Astrocyte of the cerebellum (primary cell): ENCODE data around the gene PROZ.

Experiments
- DNase-seq: peaks from one replicate; pipeline ENCODE4 v3.0.0-alpha.2; 2011; ENCODE audit warnings: low read depth
- H3K4me3 ChIP-seq: 2 replicates; pipeline ENCODE4 v1.5.1; 2011; ENCODE audit warnings: mild to moderate bottlenecking, low read depth, low read length, moderate library complexity
- in situ Hi-C: cut with HindIII; loops from 2 replicates; pipeline ENCODE4 v1.10.0; 2017; ENCODE audit warnings: low sequenced_read_pairs
- TF ChIP-seq, protein P1 (sequence below): IDR thresholded peaks from 2 replicates; pipeline ENCODE4 v1.5.1; 2012; ENCODE audit warnings: low read length, low read depth, moderate library complexity, mild to moderate bottlenecking; ENCODE audit errors: missing control alignments

PROZ gene

GRCh38 chr13:113142876-113143275 lies 15.6 kb upstream of the PROZ start:
- no peak overlapping the region for H3K4me3 ChIP-seq
- no peak for DNase-seq
- TF ChIP-seq, protein P1, sequence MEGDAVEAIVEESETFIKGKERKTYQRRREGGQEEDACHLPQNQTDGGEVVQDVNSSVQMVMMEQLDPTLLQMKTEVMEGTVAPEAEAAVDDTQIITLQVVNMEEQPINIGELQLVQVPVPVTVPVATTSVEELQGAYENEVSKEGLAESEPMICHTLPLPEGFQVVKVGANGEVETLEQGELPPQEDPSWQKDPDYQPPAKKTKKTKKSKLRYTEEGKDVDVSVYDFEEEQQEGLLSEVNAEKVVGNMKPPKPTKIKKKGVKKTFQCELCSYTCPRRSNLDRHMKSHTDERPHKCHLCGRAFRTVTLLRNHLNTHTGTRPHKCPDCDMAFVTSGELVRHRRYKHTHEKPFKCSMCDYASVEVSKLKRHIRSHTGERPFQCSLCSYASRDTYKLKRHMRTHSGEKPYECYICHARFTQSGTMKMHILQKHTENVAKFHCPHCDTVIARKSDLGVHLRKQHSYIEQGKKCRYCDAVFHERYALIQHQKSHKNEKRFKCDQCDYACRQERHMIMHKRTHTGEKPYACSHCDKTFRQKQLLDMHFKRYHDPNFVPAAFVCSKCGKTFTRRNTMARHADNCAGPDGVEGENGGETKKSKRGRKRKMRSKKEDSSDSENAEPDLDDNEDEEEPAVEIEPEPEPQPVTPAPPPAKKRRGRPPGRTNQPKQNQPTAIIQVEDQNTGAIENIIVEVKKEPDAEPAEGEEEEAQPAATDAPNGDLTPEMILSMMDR, result no peak
- in situ Hi-C loops, result loop anchor here (10.0 kb wide), 1 partner anchor 68 kb away; no protein-coding TSS in a partner anchor

- TF ChIP-seq, protein P1, result no peak
- no peak overlapping the region for H3K4me3 ChIP-seq
- DNase-seq, result no peak
- in situ Hi-C loops, result loop anchor here (10.0 kb wide), 1 partner anchor 69 kb away; no protein-coding TSS in a partner anchor
Observed at GRCh38 chr13:113143466-113144254, 14.8 kb upstream of the PROZ start.

- TF ChIP-seq, protein P1, result no peak
- in situ Hi-C loops, result loop anchor here (10.0 kb wide), 1 partner anchor 69 kb away; no protein-coding TSS in a partner anchor
- H3K4me3 ChIP-seq, result no peak overlapping the region
- no peak for DNase-seq
Observed at GRCh38 chr13:113144255-113144629, 14.2 kb upstream of the PROZ start.

GRCh38 chr13:113145496-113145895 lies 13.0 kb upstream of the PROZ start:
- TF ChIP-seq, protein P1, result no peak
- in situ Hi-C loops, result loop anchor here (10.0 kb wide), 1 partner anchor 71 kb away; no protein-coding TSS in a partner anchor
- H3K4me3 ChIP-seq, result no peak overlapping the region
- DNase-seq, result no peak

DNA sequence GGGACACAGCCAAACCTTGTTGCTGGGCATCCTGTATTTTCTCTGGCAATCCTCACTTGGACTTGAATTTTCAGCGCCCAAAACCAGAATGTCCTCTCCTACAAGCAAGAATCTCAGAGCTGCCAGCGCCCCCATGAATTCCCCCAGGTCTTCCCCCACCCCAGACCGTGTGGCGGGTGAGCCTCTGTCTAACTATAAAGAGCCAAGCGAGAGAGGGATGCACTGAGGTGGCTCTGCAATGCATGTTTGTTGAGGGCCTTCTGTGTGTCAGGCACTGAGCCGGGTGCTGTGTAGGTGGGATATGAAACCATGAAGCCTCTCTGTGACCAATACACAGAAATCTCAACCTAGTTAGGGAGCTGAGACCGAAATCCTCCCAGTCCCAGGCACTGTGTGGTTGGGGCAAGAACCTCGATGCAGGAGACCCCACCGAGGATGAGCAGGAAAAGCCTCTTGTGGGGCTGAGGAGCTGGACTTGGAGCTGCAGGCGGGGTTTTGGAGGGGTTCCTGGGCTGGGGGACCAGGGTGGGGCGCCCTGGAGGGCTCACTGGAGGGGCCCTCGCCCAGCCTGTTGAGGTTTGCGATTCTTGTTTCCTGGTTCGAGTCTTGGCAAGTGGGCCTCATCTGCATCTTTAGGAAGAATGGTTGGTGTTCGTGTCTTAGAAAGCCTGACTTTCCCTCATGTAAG lies 12.4 kb upstream of the PROZ start:
- in situ Hi-C loops, result loop anchor here (10.0 kb wide), 1 partner anchor 71 kb away; no protein-coding TSS in a partner anchor
- TF ChIP-seq, protein P1, result no peak
- DNase-seq, result no peak
- H3K4me3 ChIP-seq, result no peak overlapping the region

- TF ChIP-seq, protein P1, result no peak
- in situ Hi-C loops, result loop anchor here (10.0 kb wide), 1 partner anchor 72 kb away; no protein-coding TSS in a partner anchor
- H3K4me3 ChIP-seq, result no peak overlapping the region
- DNase-seq, result no peak
Observed at GRCh38 chr13:113146750-113147149, 11.7 kb upstream of the PROZ start.
